SH-SY5Y (cell line): ENCODE data around the gene KCNK10.

Experiments used
- GATA2 ChIP-seq: IDR thresholded peaks from 2 replicates; pipeline ENCODE4 v1.6.1; 2011; ENCODE audit warnings: mild to moderate bottlenecking, low read depth, low read length
- GATA3 ChIP-seq: IDR thresholded peaks from 2 replicates; pipeline ENCODE4 v1.6.1; 2011; ENCODE audit warnings: low read depth, mild to moderate bottlenecking, low read length, moderate library complexity

The KCNK10 gene

GRCh38 chr14:88323086-88323522 lies at the start of gene KCNK10:
Gene KCNK10 (minus strand): TSS chr14:88323269. CDS start chr14:88322798, 471 bp downstream.
- TF ChIP-seq GATA2 (no peak), GATA3 (no peak)

- TF ChIP-seq GATA3 (no peak), GATA2 (no peak)
These were observed 46.4 kb upstream of the KCNK10 start for GRCh38 chr14:88369496-88369895.

- no peak for TF ChIP-seq GATA2
- TF ChIP-seq GATA3: no peak
These were observed 41.8 kb upstream of the KCNK10 start for GRCh38 chr14:88364710-88365413.

GRCh38 chr14:88363644-88364043 lies 40.6 kb upstream of the KCNK10 start:
- TF ChIP-seq GATA2 (no peak), GATA3 (no peak)

- no peak for TF ChIP-seq GATA2
- no peak for TF ChIP-seq GATA3
These were observed 36.4 kb upstream of the KCNK10 start for GRCh38 chr14:88359500-88359899.

- TF ChIP-seq GATA3 (no peak), GATA2 (no peak)
These were observed 31.3 kb upstream of the KCNK10 start for GRCh38 chr14:88354358-88354757.

- TF ChIP-seq GATA2: no peak
- TF ChIP-seq GATA3: no peak
These were observed 29.6 kb upstream of the KCNK10 start for GRCh38 chr14:88352698-88353097.

GRCh38 chr14:88351966-88352691 lies 29.1 kb upstream of the KCNK10 start:
- TF ChIP-seq GATA2 (no peak), GATA3 (no peak)

GRCh38 chr14:88348546-88348945 lies 25.5 kb upstream of the KCNK10 start:
- no peak for TF ChIP-seq GATA3
- TF ChIP-seq GATA2: no peak

GRCh38 chr14:88346048-88346639 lies 23.1 kb upstream of the KCNK10 start:
- TF ChIP-seq GATA3 (no peak), GATA2 (no peak)

GRCh38 chr14:88342980-88343379 lies 19.9 kb upstream of the KCNK10 start:
- TF ChIP-seq GATA3 (no peak), GATA2 (no peak)

GRCh38 chr14:88340357-88340756 lies 17.3 kb upstream of the KCNK10 start:
- TF ChIP-seq GATA2: no peak
- no peak for TF ChIP-seq GATA3

- TF ChIP-seq GATA3 (no peak), GATA2 (no peak)
These were observed 10.0 kb upstream of the KCNK10 start for GRCh38 chr14:88333036-88333435.

- TF ChIP-seq GATA3: no peak
- TF ChIP-seq GATA2: no peak
These were observed 4.4 kb upstream of the KCNK10 start for GRCh38 chr14:88327497-88327896.
